ENCODE data around the gene UBTF. TPM values are rescaled to one million over a fixed set of nuclear protein-coding genes. Genes with fewer than 3 reads are reported as not detected.

The UBTF gene
- total RNA-seq, 4 donors from 2014 or later = 38.9 to 57.4 (median 51.0) TPM

- DNase-seq = no peak
- Histone ChIP-seq H3K4me1 (peaks cover 21 to 61% (median 36%) of the 10 kb centered on the region in 3 donors), H3K27ac (no peak overlapping the region), H3K36me3 (peaks cover 19 to 64% (median 21%) of the 10 kb centered on the region in 3 donors), H3K27me3 (no peaks in the 10 kb centered on the region), H3K9me3 (no peaks in the 10 kb centered on the region), H3K4me3 (no peak overlapping the region)
- intact Hi-C loops (cut with DNase I) = loop anchor here (10.0 kb wide), 1 partner anchor 298 kb away; the partner anchor contains the start of gene GPATCH8
- TF ChIP-seq POLR2A (IDR thresholded peaks at IDR 0.05) (no peak), CTCF (IDR thresholded peaks at IDR 0.05) (no peak)
- WGBS, 2 donors = 40 to 80% methylated on average over 1 to 6 of the region's 6 CpGs
Observed at GRCh38 chr17:44206825-44207155, 12.7 kb downstream of the UBTF start.

GRCh38 chr17:44205962-44206824 is 13.3 kb downstream of the UBTF start:
- DNase-seq = no peak
- TF ChIP-seq CTCF (IDR thresholded peaks at IDR 0.05) = no peak
- no peaks in the 10 kb centered on the region for H3K27me3 ChIP-seq
- 25 to 46% methylated on average over 7 to 11 of the region's 13 CpGs for WGBS, 2 donors
- H3K4me1 ChIP-seq = peaks cover 19 to 61% (median 36%) of the 10 kb centered on the region in 3 donors
- no peak overlapping the region for H3K4me3 ChIP-seq
- peaks cover 15 to 58% (median 19%) of the 10 kb centered on the region in 3 donors for H3K36me3 ChIP-seq
- intact Hi-C loops (cut with DNase I) = loop anchor here (10.0 kb wide), 1 partner anchor 299 kb away; the partner anchor contains the start of gene GPATCH8
- no peaks in the 10 kb centered on the region for H3K9me3 ChIP-seq
- peak overlapping the region in 1 of 4 donors; percentile 44 for H3K27ac ChIP-seq

- H3K27me3 ChIP-seq = no peaks in the 10 kb centered on the region
- no peak overlapping the region for H3K4me3 ChIP-seq
- 48 to 90% methylated on average over 2 to 5 of the region's 5 CpGs for WGBS, 2 donors
- intact Hi-C loops (cut with DNase I) = loop anchor here (10.0 kb wide), 1 partner anchor 300 kb away; the partner anchor contains the start of gene GPATCH8
- H3K9me3 ChIP-seq = no peaks in the 10 kb centered on the region
- DNase-seq = no peak
- H3K4me1 ChIP-seq = peaks cover 17 to 52% (median 27%) of the 10 kb centered on the region in 3 donors
- TF ChIP-seq POLR2A (IDR thresholded peaks at IDR 0.05) = no peak
- TF ChIP-seq CTCF (IDR thresholded peaks at IDR 0.05) = no peak
- H3K27ac ChIP-seq = peak overlapping the region; percentile 3 to 44 (median 10)
- H3K36me3 ChIP-seq = peaks cover 5 to 40% (median 19%) of the 10 kb centered on the region in 3 donors
Observed at GRCh38 chr17:44204441-44204882, 15.0 kb downstream of the UBTF start.

GRCh38 chr17:44203731-44204440 is 15.6 kb downstream of the UBTF start:
- TF ChIP-seq POLR2A (IDR thresholded peaks at IDR 0.05) (no peak), CTCF (IDR thresholded peaks at IDR 0.05) (peak in 5 of 6 experiments; percentile 44 to 71 (median 56))
- Histone ChIP-seq H3K27ac (peak overlapping the region; percentile 6 to 44 (median 20)), H3K27me3 (no peaks in the 10 kb centered on the region), H3K9me3 (no peaks in the 10 kb centered on the region), H3K4me1 (peaks cover 17 to 46% (median 27%) of the 10 kb centered on the region in 3 donors), H3K36me3 (peaks cover 0 to 35% (median 13%) of the 10 kb centered on the region in 3 donors), H3K4me3 (no peak overlapping the region)
- intact Hi-C loops (cut with DNase I) = loop anchor here (10.0 kb wide), 1 partner anchor 301 kb away; the partner anchor contains the start of gene GPATCH8
- 46 to 53% methylated on average over 9 of the region's 9 CpGs for WGBS, 2 donors
- DNase-seq = no peak
